ENCODE data around the gene POLA1.

The POLA1 gene

GRCh38 chrX:25039036-25039435, 345.3 kb downstream of the POLA1 start:
- CTCF ChIA-PET, result interaction anchor here (0.7 to 0.9 kb wide), 2 partner anchors 105 to 132 kb away, joined by 3 read pairs; no protein-coding TSS in a partner anchor
- POLR2A ChIA-PET, result no interaction called here
- Histone ChIP-seq H3K9me3 (ENCODE audit: control insufficient read depth, insufficient read depth, low read depth, low read length) (no peaks in the 10 kb centered on the region), H3K36me3 (ENCODE audit: control insufficient read depth in 2 of 2, insufficient read depth in 1 of 2, low read length in 2 of 2) (no peaks in the 10 kb centered on the region), H3K4me3 (ENCODE audit: low read depth, low read length) (no peak overlapping the region), H3K27ac (ENCODE audit: extremely low read depth, low read depth, low read length) (no peak overlapping the region), H3K4me1 (ENCODE audit: control insufficient read depth, insufficient read depth, low read length) (no peaks in the 10 kb centered on the region)
- TF ChIP-seq ZBTB26 (tag by site-specific recombination; optimal IDR thresholded peaks at IDR 0.05) (no peak), ATF2 (tag by site-specific recombination; IDR thresholded peaks at IDR 0.05; ENCODE audit: low read depth) (no peak), ZNF580 (tag by site-specific recombination; IDR thresholded peaks at IDR 0.05) (no peak), ZNF18 (tag by site-specific recombination; IDR thresholded peaks at IDR 0.05) (no peak), ZNF341 (tag by site-specific recombination; IDR thresholded peaks at IDR 0.05; ENCODE audit: low read depth) (no peak), ZNF398 (tag by site-specific recombination; IDR thresholded peaks at IDR 0.05) (no peak), ZNF19 (tag by site-specific recombination; IDR thresholded peaks at IDR 0.05; ENCODE audit: low read depth) (no peak), ZBTB21 (tag by site-specific recombination; IDR thresholded peaks at IDR 0.05) (no peak)

- no peak overlapping the region for H3K4me3 ChIP-seq (ENCODE audit: low read depth, low read length)
- no peak for TF ChIP-seq ZNF707 (tag by site-specific recombination; IDR thresholded peaks at IDR 0.05)
- TF ChIP-seq ZNF701 (tag by site-specific recombination; IDR thresholded peaks at IDR 0.05), result no peak
- no peak for TF ChIP-seq ZNF660 (tag by site-specific recombination; IDR thresholded peaks at IDR 0.05)
- TF ChIP-seq ZNF423 (tag by site-specific recombination; IDR thresholded peaks at IDR 0.05), result no peak
- no peak for TF ChIP-seq ZNF768 (tag by site-specific recombination; IDR thresholded peaks at IDR 0.05)
- no peak for TF ChIP-seq SALL2 (tag by site-specific recombination; IDR thresholded peaks at IDR 0.05; ENCODE audit: borderline replicate concordance)
- no peak for TF ChIP-seq ZNF239 (tag by site-specific recombination; IDR thresholded peaks at IDR 0.05)
- TF ChIP-seq ZNF704 (tag by site-specific recombination; IDR thresholded peaks at IDR 0.05), result no peak
- TF ChIP-seq ZSCAN5A (tag by site-specific recombination; IDR thresholded peaks at IDR 0.05), result no peak
- no peak for TF ChIP-seq ZNF26 (tag by site-specific recombination; IDR thresholded peaks at IDR 0.05)
- no peak for TF ChIP-seq ZFP41 (tag by site-specific recombination; IDR thresholded peaks at IDR 0.05; ENCODE audit: borderline replicate concordance)
- no peak for TF ChIP-seq ZNF521 (tag by site-specific recombination; IDR thresholded peaks at IDR 0.05)
- no peak for TF ChIP-seq ZNF555 (tag by site-specific recombination; conservative IDR thresholded peaks at IDR 0.05)
- TF ChIP-seq ZNF624 (tag by site-specific recombination; IDR thresholded peaks at IDR 0.05), result no peak
- no peak for TF ChIP-seq ZNF391 (tag by site-specific recombination; IDR thresholded peaks at IDR 0.05; ENCODE audit: borderline replicate concordance, low read depth)
- TF ChIP-seq ZNF791 (tag by site-specific recombination; IDR thresholded peaks at IDR 0.05), result no peak
- TF ChIP-seq ZNF114 (tag by site-specific recombination; IDR thresholded peaks at IDR 0.05), result no peak
Observed at GRCh38 chrX:25043192-25043591, 349.5 kb downstream of the POLA1 start.

More at GRCh38 chrX:25043192-25043591, 349.5 kb downstream of the POLA1 start:
- Histone ChIP-seq H3K36me3 (ENCODE audit: control insufficient read depth in 2 of 2, insufficient read depth in 1 of 2, low read length in 2 of 2) (no peaks in the 10 kb centered on the region), H3K4me1 (ENCODE audit: control insufficient read depth, insufficient read depth, low read length) (no peaks in the 10 kb centered on the region), H3K27ac (ENCODE audit: extremely low read depth, low read depth, low read length) (no peak overlapping the region), H3K9me3 (ENCODE audit: control insufficient read depth, insufficient read depth, low read depth, low read length) (no peaks in the 10 kb centered on the region)
- CTCF ChIA-PET, result no interaction called here
- POLR2A ChIA-PET, result interaction anchor here (0.7 kb wide), 1 partner anchor 12 kb away, joined by 5 read pairs; no protein-coding TSS in a partner anchor
